ENCODE data around the gene TMEM86B. TPM values are rescaled to one million over a fixed set of nuclear protein-coding genes. Genes with fewer than 3 reads are reported as not detected.
"Not testable (repeated sequence)": the region's sequence is repeated elsewhere in the genome, so short reads cannot be mapped to it uniquely, and the experiment has no call there.

TMEM86B gene
- total RNA-seq, 1 donor from 2014 or later: 14.8 TPM

- peaks cover 3% of the 10 kb centered on the region for H3K4me1 Mint-ChIP-seq
- no peak overlapping the region for H3K27ac Mint-ChIP-seq
- ChIA-PET CTCF (no interaction called here), POLR2A (no interaction called here)
- ATAC-seq (ENCODE audit: low read depth) (no peak), DNase-seq (no peak)
- H3K9me3 Mint-ChIP-seq: no peaks in the 10 kb centered on the region
- intact Hi-C loops (cut with micrococcal nuclease): no loop called here
- H3K27me3 Mint-ChIP-seq: no peaks in the 10 kb centered on the region
- peaks cover 50% of the 10 kb centered on the region for H3K36me3 Mint-ChIP-seq (ENCODE audit: low read depth)
- H3K4me3 Mint-ChIP-seq: no peak overlapping the region
- no peak for TF ChIP-seq CTCF (IDR thresholded peaks at IDR 0.05)
Observed at GRCh38 chr19:55226273-55226672, 2.3 kb downstream of the TMEM86B start.

- CTCF ChIA-PET: no interaction called here
- TF ChIP-seq CTCF (IDR thresholded peaks at IDR 0.05): no peak
- H3K9me3 Mint-ChIP-seq: peaks cover 4% of the 10 kb centered on the region
- no peak overlapping the region for H3K4me3 Mint-ChIP-seq
- ATAC-seq (ENCODE audit: low read depth) (no peak), DNase-seq (no peak)
- peak overlapping the region; percentile 32 for H3K27ac Mint-ChIP-seq
- H3K36me3 Mint-ChIP-seq (ENCODE audit: low read depth): peaks cover 49% of the 10 kb centered on the region
- no peaks in the 10 kb centered on the region for H3K27me3 Mint-ChIP-seq
- peaks cover 3% of the 10 kb centered on the region for H3K4me1 Mint-ChIP-seq
- intact Hi-C loops (cut with micrococcal nuclease): no loop called here
- POLR2A ChIA-PET: interaction anchor here (0.6 kb wide), 1 partner anchor 10 kb away, joined by 5 read pairs; no protein-coding TSS in a partner anchor
Observed at GRCh38 chr19:55225415-55225958, 3.1 kb downstream of the TMEM86B start.

- H3K4me3 Mint-ChIP-seq; ATAC-seq (ENCODE audit: low read depth); H3K4me1 Mint-ChIP-seq; H3K27ac Mint-ChIP-seq; DNase-seq; H3K9me3 Mint-ChIP-seq; H3K27me3 Mint-ChIP-seq; CTCF ChIA-PET; intact Hi-C loops (cut with micrococcal nuclease): not testable (repeated sequence)
- POLR2A ChIA-PET: interaction anchor here (0.6 kb wide), 1 partner anchor 11 kb away, joined by 5 read pairs; no protein-coding TSS in a partner anchor
- H3K36me3 Mint-ChIP-seq (ENCODE audit: low read depth): peaks cover 45% of the 10 kb centered on the region
Observed at GRCh38 chr19:55224679-55225414, 3.7 kb downstream of the TMEM86B start.

- DNase-seq: no peak
- CTCF ChIA-PET: no interaction called here
- H3K4me3 Mint-ChIP-seq: no peak overlapping the region
- H3K4me1 Mint-ChIP-seq: peaks cover 3% of the 10 kb centered on the region
- POLR2A ChIA-PET: no interaction called here
- H3K27me3 Mint-ChIP-seq: no peaks in the 10 kb centered on the region
- intact Hi-C loops (cut with micrococcal nuclease): no loop called here
- no peak for TF ChIP-seq CTCF (IDR thresholded peaks at IDR 0.05)
- peaks cover 4% of the 10 kb centered on the region for H3K9me3 Mint-ChIP-seq
- ATAC-seq (ENCODE audit: low read depth): no peak
- no peak overlapping the region for H3K27ac Mint-ChIP-seq
- H3K36me3 Mint-ChIP-seq (ENCODE audit: low read depth): peaks cover 43% of the 10 kb centered on the region
Observed at GRCh38 chr19:55224038-55224665, 4.4 kb downstream of the TMEM86B start.

- no peak for TF ChIP-seq CTCF (IDR thresholded peaks at IDR 0.05)
- H3K4me3 Mint-ChIP-seq: no peak overlapping the region
- peaks cover 4% of the 10 kb centered on the region for H3K9me3 Mint-ChIP-seq
- ChIA-PET POLR2A (no interaction called here), CTCF (no interaction called here)
- peaks cover 3% of the 10 kb centered on the region for H3K4me1 Mint-ChIP-seq
- H3K27me3 Mint-ChIP-seq: no peaks in the 10 kb centered on the region
- H3K27ac Mint-ChIP-seq: no peak overlapping the region
- H3K36me3 Mint-ChIP-seq (ENCODE audit: low read depth): peaks cover 39% of the 10 kb centered on the region
- ATAC-seq (ENCODE audit: low read depth) (no peak), DNase-seq (no peak)
- intact Hi-C loops (cut with micrococcal nuclease): no loop called here
Observed at GRCh38 chr19:55223291-55224037, 5.1 kb downstream of the TMEM86B start.

All from activated B cell treated with CpG ODN at 0.5 μM for 24 hours (primary cell).